Caki2 (cell line): Measurements from ENCODE around the gene MXRA8. TPM values are rescaled to one million over a fixed set of nuclear protein-coding genes. Genes with fewer than 3 reads are reported as not detected.

Experiments used
- DNase-seq: peaks from one replicate; pipeline ENCODE4 v3.0.0-alpha.2; 2015; ENCODE audit warnings: low read depth
- in situ Hi-C: cut with HindIII; loops from 2 replicates; pipeline ENCODE4 v1.10.0; 2016; ENCODE audit warnings: low sequenced_read_pairs, low pct_unique_long_range_greater_than_20kb, mixed read lengths
- total RNA-seq: library from RNA; depleted of rRNA; stranded (reverse); fragments of >200 nt; shearing (Covaris generic); gene quantifications from 2 replicates; pipeline ENCODE4 v1.2.3, GENCODE V29; 2014; ENCODE audit warnings: low replicate concordance

The MXRA8 gene
- total RNA-seq, 1 experiment from 2014 or later, result not detected

DNA sequence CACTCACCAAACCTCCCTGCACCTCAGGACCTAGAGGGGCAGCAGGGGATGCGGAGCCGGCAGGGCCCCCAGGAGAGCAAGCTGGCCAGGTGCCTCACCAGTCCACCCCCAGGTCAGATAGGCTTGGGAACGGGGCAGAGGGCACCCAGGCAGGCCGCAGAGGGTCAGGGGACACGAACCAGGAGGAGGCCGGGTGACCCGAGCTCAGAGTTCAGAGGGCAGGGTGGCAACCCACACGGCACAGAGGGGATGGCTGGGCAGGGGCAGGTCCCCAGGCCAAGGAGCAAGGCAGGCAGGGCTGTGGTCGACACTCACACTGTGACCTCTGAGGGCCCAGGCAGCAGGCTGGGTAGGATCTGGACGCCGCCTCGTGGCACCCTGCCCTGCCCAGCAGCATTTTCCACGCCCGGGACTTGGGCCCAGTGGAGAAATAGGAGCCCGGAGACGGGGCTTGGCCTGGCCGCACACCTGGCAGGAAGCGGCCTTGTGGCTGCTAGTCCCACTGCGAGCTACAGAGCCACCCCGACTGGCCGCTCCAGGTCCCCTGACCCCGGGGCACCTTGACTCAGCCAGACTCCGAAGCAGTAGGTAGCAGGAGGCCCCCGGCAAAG, 14.4 kb downstream of the MXRA8 start:
- in situ Hi-C loops, result no loop called here
- no peak for DNase-seq

DNA sequence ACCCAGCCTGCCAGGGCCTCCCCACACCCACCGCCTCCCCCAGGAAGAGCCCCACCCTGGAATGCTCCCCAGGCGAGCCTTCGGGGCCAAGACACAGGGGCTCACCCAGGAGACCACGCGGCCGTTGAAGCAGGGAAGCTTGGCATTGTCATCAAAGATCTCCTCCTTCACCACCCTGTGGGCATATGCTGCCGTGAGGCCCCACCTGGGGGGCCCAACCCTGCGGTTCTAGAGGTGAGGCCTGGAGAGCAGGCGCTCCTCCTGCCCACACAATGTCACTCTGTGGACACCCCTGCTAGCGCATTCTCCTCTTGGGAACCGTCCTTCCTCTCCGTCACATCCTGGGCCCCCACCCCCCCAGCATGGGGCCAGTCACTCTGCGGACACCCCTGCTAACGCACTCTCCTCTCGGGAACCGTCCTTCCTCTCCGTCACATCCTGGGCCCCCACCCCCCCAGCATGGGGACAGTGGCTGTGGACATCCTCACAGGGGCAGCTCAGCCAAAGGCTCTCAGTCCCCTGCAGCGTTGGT, 15.7 kb downstream of the MXRA8 start:
- in situ Hi-C loops, result no loop called here
- no peak for DNase-seq

DNA sequence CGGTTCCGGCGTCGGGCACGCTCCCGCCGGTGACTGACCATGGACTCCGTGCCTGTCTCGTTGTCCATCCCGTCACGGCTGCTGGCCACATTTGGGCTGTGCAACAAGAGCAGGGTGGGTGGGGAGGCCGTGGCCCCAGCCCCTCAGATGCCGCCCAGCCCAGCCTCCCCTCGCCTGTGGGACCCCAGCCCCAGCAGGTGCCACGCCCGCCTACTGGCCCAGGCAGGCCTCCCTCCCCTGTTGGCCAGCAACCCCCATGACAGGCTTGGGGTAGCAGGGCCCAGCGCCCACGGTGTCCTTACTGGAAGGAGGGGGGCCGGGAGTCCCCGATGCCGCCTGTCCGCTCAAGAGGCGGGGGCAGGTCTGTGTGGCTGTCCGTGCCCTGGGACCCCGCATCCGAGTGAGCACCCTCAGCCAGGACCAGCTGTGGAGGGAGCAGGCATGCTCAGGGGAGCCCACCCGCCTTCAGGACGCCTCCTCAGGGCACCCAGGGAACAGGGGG, 16.2 kb downstream of the MXRA8 start:
- DNase-seq, result no peak
- in situ Hi-C loops, result no loop called here

DNA sequence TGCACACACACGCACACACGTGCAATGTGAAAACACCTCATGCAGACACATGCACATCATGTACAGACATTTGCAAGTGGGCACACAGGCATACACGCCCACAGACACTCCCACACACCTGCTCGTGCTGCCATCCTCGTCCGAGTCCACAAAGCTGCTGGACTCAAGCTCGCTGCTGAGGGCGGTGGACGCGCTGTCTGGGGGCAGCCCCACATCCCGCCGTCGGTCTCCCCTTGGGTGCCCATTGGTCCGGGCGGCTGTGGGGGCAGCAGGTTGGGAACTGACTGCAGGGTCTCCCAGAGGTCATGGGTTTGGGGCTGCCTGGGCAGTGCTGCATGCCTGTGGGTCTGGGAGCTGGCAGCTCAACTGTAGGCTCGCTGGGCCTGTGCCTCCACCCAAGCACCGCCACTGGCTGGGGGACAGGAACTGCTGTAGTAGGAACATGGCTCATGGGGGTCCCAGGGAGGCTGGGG, 16.8 kb downstream of the MXRA8 start:
- in situ Hi-C loops, result no loop called here
- DNase-seq, result no peak

DNA sequence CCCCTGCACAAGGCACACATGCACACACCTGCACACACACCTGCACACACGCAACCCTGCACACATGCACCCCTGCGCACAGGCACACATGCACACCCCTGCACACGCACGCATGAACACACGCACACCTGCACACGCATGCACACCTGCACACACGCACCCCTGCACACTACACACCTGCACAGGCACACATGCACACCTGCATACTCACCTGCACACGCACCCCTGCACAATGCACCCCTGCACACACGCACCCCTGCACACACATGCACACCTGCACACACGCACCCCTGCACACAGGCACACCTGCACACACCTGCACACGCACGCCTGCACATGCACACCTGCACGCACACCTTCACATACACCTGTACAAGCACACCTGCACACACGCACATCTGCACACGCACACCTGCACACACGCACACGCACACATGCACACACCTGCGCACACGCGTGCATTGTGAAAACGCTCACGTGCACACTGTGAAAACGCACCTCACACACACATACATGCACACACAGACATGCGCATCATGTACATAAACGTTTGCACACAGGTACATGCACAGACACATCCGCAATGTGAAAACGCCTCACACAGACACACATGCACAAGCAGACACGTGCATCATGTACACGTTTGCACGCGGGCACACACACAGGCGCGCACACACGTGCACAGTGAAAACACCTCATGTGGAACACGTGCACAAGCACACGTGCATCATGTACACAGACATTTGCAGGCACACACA, 17.4 kb downstream of the MXRA8 start:
- in situ Hi-C loops, result no loop called here
- no peak for DNase-seq

DNA sequence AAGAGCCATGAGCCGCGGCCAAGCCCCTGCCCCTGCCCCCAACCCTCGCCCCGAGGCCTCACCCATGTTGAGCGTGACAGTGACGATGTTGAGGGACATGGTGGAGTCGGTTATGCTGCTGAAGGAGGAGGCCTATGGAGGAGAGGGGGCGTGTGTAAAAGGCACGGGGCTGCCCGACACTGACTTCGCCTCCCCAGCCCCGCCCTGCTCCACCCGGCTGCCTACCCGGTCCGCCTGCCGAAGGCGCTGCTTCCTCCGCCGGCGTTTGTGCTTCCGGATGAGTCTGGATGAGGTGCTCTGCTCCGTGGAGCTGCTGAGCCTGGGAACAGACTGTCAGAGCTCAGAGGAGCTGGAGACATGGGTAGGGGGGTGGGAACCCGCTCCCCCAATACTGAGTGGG, 18.2 kb downstream of the MXRA8 start:
- DNase-seq, result no peak
- in situ Hi-C loops, result no loop called here

DNA sequence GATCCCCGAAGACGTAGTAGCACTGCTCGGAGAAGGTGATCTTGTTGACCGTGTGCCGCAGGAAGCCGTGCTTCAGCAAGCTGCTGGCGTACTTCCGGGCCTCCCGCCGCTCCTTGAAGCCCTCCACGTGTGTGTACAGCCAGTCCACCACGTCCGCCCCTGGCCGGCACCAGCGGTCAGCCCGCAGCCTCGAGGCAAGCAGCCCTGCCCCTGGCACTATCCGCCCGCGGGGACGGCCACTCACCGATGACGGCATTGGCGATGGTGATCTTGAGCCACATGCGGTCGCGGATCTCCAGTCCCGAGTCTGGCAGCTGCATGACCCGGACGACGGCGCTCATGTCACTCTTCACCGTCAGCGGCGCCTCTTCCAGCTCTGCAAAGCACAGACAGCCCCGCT, 20.1 kb downstream of the MXRA8 start:
- no peak for DNase-seq
- in situ Hi-C loops, result no loop called here

DNA sequence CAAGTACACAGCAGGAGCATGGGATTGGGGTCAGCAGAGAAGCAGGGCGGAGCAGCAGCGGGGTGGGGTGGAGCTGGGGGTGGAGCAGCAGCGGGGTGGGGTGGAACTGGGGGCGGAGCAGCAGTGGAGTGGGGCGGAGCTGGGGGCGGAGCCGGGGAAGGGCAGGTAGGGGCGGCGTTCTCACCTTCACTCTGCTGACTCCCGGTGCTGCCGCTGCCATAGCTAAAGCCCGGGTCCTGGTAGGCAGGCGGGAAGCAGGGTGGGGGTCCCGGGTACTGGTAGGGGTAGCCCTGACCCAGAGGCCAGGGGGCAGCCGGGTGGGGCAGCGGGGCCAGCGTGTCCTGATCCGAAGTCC, 20.6 kb downstream of the MXRA8 start:
- in situ Hi-C loops, result no loop called here
- no peak for DNase-seq

DNA sequence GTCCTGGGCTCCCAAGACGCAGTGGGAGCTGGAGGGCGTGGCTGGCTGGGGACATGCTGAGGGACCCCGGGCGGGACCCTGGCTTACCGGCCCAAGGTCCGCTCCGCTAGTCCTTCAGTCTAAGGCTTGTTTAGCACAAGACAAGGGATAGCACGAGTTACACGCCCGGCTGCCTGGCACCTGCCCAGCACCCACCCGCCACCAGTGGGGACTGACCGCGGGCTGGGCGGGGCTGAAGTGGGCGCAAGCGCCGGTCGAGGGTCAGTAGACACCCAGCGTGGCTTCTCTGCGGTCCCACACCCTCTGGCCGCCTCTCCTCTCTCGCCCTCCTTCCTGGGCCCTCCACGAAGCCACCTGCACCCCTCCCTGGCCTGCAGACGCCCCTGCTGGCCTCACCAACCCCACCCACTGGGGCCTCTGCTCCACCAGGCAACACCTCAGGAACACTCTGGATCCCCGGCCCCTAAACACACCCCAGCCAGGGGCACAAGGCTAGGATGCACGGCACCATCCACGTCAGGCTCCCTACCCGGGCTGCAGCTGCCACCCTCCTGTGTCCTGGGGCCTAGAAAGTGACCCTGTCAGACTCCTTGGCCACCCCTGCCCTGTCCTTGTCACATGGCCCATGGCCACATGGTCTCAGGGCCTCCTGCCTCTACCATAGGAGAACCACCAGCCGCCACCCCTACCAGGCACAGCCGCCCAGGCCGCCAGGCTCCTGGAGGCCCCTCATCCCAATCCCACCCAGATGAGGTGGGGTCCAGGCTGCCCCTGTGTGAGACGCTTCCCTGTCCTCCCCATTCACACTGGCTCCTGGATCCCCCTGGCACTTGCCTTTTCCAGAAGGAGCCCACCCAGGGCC, 21.2 kb downstream of the MXRA8 start:
- no peak for DNase-seq
- in situ Hi-C loops, result no loop called here

DNA sequence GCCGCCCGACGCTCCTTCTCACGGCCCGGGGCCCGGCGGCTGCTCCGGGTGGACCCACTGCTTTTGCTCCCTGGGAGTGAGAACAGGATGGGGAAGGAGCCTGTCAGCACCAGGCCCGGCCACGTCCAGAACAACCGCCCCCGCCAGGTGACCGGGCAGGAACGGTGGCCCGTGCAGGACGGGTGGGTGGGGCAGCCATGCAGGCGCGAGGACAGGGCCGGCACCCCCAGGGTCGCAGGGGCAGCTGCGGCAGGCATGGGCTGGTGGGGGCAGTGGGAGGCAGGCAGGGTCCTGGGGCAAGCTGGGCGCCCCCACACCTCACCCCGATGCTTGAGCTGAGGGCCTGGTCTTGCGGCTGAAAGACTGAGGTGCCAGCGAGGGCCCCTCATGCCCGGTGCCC, 21.9 kb downstream of the MXRA8 start:
- no peak for DNase-seq

DNA sequence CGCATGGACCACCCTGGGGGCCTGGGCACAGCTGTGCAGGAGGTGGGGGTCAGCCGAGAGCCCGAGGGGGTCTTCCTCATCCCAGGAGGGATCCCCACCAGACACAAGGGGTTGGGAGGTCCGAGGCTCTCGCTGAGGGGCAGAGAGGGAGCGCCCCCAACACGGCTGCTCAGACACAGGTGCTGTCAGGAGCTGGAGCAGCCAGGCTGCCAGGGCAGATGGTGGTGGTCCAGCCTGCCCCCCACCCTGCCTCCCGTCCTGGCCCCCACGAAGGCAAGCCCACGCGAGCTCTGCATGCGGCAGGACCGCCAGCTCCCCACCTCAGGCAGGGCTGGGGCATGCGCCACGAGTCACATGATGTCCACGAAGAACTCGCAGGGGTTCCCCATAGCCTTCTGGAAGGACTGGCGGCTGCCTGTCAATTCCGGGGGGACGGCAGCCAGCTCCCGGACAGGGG, 22.5 kb downstream of the MXRA8 start:
- no peak for DNase-seq
- in situ Hi-C loops, result no loop called here

More for the DNA sequence above, 21.9 kb downstream of the MXRA8 start:
- in situ Hi-C loops, result no loop called here

DNA sequence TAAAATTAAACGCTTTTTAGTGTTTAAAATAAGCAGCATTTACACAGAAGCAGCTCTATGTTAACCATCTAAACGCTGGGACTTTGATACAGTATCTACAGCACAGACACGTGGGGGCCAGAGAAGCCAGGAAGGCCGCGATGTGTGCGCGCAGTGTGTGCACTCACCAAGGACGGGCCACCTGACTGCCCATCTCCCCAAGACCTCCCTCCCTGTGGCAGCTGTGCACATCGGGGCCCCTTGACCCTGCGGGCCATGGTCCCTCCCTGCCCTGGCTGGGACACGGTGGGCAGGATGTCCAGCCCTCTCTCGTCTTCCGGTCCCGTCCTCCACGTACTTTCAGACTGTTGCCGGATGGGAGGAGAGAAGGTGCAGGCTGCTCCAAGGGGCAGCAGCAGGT, 23.1 kb downstream of the MXRA8 start:
- in situ Hi-C loops, result no loop called here
- no peak for DNase-seq

DNA sequence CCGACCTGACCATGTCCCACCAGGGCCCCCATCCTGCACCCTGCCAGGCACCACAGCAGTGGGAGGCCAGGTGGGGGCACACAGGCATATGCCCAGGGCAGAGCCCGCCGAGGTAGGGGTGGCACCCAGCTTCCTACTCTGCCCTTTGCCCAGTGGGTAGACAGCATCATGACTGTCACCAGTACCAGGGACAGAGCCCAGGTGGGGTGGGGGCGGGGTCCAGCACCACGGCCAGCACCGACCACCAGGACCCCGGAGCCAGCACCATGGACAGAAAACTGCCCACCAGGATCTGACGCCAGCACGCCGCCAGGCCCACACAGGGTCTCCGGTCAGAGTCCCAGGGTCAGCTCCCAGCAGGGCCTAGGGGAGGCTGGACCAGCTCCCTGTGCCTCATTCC, 23.5 kb downstream of the MXRA8 start:
- in situ Hi-C loops, result no loop called here
- no peak for DNase-seq

DNA sequence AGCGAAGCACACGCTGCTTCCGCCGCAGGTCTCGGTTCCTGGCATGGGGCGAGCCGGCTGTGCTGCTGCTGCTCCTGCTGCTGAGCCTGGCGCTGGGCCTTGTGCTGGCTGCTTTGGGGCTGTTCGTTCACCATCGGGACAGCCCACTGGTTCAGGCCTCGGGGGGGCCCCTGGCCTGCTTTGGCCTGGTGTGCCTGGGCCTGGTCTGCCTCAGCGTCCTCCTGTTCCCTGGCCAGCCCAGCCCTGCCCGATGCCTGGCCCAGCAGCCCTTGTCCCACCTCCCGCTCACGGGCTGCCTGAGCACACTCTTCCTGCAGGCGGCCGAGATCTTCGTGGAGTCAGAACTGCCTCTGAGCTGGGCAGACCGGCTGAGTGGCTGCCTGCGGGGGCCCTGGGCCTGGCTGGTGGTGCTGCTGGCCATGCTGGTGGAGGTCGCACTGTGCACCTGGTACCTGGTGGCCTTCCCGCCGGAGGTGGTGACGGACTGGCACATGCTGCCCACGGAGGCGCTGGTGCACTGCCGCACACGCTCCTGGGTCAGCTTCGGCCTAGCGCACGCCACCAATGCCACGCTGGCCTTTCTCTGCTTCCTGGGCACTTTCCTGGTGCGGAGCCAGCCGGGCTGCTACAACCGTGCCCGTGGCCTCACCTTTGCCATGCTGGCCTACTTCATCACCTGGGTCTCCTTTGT, 24.7 kb downstream of the MXRA8 start:
- in situ Hi-C loops, result no loop called here
- DNase-seq, result no peak

DNA sequence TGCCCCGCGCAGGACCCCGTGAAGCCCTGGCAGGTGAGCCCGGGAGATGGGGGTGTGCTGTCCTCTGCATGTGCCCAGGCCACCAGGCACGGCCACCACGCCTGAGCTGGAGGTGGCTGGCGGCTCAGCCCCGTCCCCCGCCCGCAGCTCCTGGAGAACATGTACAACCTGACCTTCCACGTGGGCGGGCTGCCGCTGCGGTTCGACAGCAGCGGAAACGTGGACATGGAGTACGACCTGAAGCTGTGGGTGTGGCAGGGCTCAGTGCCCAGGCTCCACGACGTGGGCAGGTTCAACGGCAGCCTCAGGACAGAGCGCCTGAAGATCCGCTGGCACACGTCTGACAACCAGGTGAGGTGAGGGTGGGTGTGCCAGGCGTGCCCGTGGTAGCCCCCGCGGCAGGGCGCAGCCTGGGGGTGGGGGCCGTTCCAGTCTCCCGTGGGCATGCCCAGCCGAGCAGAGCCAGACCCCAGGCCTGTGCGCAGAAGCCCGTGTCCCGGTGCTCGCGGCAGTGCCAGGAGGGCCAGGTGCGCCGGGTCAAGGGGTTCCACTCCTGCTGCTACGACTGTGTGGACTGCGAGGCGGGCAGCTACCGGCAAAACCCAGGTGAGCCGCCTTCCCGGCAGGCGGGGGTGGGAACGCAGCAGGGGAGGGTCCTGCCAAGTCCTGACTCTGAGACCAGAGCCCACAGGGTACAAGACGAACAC, 25.4 kb downstream of the MXRA8 start:
- DNase-seq, result no peak
- in situ Hi-C loops, result no loop called here

DNA sequence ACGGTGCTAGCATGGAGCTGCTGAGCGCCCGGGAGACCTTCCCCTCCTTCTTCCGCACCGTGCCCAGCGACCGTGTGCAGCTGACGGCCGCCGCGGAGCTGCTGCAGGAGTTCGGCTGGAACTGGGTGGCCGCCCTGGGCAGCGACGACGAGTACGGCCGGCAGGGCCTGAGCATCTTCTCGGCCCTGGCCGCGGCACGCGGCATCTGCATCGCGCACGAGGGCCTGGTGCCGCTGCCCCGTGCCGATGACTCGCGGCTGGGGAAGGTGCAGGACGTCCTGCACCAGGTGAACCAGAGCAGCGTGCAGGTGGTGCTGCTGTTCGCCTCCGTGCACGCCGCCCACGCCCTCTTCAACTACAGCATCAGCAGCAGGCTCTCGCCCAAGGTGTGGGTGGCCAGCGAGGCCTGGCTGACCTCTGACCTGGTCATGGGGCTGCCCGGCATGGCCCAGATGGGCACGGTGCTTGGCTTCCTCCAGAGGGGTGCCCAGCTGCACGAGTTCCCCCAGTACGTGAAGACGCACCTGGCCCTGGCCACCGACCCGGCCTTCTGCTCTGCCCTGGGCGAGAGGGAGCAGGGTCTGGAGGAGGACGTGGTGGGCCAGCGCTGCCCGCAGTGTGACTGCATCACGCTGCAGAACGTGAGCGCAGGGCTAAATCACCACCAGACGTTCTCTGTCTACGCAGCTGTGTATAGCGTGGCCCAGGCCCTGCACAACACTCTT, 26.2 kb downstream of the MXRA8 start:
- DNase-seq, result no peak
- in situ Hi-C loops, result no loop called here
